Stimulated activated CD4-positive, alpha-beta T cell treated with anti-CD3 and anti-CD28 coated beads, Interleukin-15, amount 100 ng/mL, for 48 hours (primary cell): ENCODE results near the gene C2orf15.
A peak's percentile ranks its signal among the peaks of the same experiment; 100 is the strongest.
"Not testable (repeated sequence)": the region's sequence is repeated elsewhere in the genome, so short reads cannot be mapped to it uniquely, and the experiment has no call there.

Experiments
- DNase-seq, 2 donors: peaks; one replicate each; pipeline ENCODE4 v3.0.0-alpha.2; 2020; ENCODE audit warnings: low read depth in 2 of 2

C2orf15 gene

DNA sequence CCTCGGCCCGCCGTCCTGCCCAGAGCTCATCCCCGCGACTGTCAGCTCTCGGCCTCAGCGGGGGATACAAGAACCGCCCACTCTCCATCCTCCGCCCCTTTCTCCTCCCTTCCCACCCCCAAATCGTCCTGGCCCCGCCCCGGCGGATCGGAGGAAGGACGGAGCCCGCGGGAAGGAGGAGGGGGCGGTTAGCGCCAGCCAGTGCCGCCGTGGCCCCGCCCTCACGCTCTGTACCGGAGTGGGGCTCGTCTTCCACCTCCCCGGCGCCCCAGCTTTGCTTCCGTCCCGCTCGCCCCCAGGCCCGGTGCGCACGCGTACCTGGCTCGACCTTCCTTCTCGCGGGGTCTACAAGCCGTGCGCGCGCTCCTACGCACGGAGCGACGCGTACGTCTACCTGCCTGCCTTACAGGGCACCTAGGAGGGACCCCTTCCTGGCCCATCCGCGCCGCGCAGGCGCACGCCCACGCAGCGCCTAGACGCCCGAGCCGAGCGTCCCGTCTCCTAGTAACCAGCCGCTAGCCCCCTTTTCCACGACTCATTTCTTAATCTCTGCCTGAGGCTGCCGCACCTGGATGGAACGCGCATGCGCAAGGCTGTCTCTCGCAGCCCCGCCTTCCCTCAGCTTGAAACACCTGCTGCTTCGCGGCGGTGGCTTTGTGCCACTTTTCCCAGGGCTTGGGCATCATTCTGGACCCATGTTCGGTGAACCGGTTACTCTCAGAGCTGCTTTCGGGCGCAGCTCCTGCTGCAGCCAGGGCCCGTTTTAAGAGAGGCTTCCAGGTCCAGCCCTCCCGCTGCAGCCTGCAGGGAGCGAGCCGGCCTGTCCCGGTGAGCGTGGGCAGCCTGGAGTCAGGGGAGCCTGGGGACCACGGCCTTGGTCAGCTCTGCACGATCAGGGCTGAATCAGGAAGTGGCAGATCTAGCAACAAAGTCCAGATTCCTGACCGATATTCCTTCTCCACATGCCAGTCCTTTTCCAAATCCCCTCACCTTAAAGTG lies at the start of gene C2orf15:
C2orf15 (plus strand) TSS at position 598 of the 999 bp plus-strand sequence. CDS start 8,852 bp downstream, outside the sequence.
- peak; percentile 91 to 97 for DNase-seq

DNA sequence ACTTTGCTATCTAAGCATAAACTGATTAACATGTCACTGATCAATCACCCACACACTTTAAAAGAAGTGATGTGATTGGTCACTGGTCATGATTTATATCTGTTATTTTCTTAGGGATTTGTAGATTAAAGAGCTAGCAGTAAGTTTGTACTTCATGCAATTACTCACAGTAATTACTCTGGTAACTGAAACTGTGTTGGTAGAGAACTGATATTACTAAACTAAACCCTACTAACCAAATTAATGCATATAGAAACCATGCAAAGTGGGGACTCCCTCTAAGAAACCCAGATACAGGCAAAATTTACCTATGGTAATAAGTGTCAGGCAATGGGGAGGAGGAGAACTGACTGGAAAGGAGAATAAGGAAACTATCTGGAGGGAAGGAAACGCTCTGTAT lies 44.8 kb upstream of the C2orf15 start:
- DNase-seq, result no peak

GRCh38 chr2:99101697-99102096 lies 39.8 kb upstream of the C2orf15 start:
- DNase-seq, result no peak

DNA sequence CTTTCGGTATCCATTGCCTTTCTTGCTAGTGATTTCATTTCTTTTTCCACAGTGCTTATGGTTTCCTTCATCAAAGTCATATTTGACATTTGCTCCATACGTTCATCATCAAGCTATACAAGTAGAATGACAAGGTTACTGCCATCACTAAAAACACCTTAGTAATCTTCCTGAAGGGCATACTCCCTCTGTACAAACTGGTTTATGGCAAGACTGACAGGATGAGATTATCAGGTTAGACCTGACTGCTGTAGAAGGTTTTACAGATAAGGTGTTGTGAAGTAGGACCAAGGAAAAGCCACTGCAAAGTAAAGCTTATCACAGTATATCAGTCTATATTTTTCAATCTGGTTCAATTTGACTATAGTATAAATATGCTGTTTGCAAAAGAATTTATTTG lies 37.5 kb upstream of the C2orf15 start:
- DNase-seq, result no peak

DNA sequence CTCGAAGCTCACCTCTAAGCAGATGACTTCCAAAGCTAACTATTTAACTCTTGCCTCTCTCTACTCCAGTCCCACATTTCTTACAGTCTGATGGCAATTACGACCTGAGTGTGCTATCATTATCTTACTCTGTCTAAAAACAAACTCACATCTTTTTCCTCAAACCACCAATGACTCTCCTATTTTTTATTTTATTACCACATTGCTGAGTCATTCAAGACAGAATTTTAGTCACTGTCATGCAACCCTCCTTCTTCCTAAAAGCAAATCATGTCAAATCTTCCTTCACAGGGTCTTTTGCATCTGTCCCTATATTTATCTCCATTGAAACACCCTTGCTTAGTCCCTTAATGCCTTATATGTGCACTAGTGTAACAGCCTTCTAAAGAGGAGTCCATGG lies 34.6 kb upstream of the C2orf15 start:
- DNase-seq, result no peak

DNA sequence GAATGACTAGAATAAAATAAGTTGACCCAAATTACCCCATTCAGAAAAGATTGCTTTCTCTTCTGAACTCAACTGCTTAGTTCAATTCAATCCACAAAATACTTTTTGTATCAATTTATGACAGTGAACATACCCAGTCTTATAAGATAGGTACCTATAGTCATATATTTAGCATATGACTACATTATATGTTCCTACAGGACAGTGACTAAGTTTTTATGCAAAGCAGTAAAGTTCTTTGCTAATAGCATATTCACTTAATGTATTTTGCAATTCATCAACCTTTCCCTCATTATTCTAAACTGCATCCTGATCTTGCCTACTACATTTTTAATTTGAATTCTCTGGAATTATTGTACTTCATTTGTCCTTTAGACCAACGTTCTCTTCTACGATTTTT lies 30.3 kb upstream of the C2orf15 start:
- no peak for DNase-seq

DNA sequence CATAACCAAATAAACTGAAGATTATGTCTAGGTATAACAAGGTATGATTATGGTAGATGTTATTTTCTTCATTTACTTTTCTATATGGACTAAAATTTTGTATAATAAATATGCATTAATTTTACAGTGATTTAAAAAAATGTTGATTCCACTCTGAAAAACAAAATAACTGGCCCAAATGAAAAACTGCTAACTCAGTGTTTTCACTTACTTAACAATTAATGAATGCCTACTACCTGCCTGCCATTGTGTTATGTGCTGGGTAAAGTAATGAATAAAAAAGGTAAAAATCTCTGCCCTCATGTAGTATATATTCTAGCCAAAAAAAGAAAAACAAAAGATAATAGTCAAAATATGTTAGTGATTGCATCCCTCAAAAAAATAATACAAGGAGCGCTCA lies 29.6 kb upstream of the C2orf15 start:
- no peak for DNase-seq

- no peak for DNase-seq
Measured at GRCh38 chr2:99112617-99113016, 28.9 kb upstream of the C2orf15 start.

DNA sequence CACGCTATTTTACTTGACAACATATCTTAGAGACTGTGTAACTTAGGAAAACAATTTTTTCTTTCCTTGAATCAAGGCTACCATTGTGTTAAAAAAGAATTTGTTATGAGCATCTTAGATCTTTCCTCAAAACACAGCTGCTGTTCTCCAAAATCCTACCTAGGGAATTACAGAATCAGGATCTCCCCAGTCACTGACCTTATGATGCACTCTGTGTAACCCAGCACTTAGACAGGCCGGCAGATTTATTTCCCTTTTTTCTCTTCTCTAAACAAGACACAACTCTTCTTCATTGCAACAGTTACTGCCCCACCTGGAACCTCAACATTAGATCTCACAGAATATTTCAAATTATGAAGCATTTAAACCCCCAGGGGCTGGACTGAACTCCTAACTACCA lies 13.5 kb upstream of the C2orf15 start:
- no peak for DNase-seq

GRCh38 chr2:99135044-99135556 lies 6.4 kb upstream of the C2orf15 start:
- not testable (repeated sequence) for DNase-seq

GRCh38 chr2:99139003-99139402 lies 2.5 kb upstream of the C2orf15 start:
- no peak for DNase-seq

- DNase-seq, result no peak
Measured at GRCh38 chr2:99140056-99140859, 1.2 kb upstream of the C2orf15 start.

DNA sequence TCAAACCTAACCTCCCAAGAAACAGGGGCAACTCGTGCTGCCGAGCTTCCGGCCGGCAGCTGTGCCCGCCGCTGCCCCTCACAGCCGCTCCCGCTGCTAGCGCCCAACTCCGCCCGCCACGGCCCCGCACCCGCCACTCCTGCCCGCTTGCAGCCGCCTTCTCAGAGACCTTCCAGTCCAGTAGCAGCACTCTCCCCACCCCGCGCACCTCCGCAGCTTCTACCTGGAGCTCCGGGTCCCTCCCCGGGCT lies 722 bp upstream of the C2orf15 start:
- DNase-seq, result no peak

DNA sequence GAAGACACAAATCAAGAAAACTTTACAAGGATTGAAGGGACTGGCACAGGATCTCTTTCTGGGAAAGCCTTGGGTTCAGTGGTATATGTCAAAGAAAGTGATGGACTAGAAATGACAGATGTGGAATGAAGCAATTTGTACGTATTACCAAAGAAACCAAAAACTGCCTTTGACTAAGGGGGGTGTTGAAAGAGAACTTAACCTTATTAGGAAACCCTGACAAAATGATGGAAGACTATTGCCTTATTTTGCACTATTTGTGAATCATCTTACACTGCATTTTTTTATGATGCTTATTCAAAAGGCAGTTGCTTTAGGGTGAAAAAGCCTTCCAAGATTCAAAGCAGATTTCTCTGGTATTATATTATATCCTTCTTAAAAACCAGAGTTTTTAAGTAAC lies 9.2 kb downstream of the C2orf15 start:
- no peak for DNase-seq

- no peak for DNase-seq
Measured at GRCh38 chr2:99152199-99152895, 10.8 kb downstream of the C2orf15 start.

DNA sequence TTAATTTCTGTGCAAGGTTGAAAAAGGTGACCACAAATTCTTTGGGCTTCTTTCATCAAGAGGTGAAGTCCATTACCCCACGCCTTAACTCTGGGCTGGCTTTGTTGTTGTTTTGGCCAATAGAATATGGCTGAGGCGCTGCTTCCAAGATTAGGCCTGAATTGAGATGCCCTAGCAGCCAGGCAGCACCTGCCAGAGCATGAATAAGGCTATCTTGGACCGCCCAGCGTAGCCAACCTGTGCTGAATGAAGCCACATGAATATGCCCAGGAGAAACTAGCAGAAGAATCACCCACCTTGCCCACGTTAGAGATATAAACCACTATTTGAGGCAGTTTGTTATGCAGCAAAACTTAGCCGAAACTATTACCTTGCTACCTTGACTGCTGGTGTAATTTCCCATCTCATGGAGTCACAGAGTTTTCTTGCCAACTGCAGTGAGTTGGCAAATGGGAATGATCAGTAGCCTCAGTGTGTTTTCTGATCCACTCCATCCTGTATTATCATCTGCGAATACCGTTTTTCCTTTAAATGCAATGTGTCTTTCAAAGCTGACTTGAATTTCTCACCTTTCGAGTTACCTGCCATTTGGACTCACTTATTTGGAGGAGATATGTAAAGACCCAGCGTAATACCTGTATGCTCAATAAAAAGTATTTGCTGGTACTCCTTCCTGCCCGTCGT lies 12.6 kb downstream of the C2orf15 start:
- no peak for DNase-seq

- peak; percentile 86 to 87 for DNase-seq
Measured at GRCh38 chr2:99154643-99155536, 13.4 kb downstream of the C2orf15 start, which contains the start of the genes LIPT1 and TSGA10. Gene LIPT1, plus strand, starts transcription at chr2:99154967. Its CDS starts 6,991 bp downstream, at chr2:99161958. Gene TSGA10, minus strand, starts transcription at chr2:99154942. Its CDS starts 45,503 bp downstream, at chr2:99109439.

GRCh38 chr2:99156891-99157290 lies 15.4 kb downstream of the C2orf15 start:
- DNase-seq, result no peak

DNA sequence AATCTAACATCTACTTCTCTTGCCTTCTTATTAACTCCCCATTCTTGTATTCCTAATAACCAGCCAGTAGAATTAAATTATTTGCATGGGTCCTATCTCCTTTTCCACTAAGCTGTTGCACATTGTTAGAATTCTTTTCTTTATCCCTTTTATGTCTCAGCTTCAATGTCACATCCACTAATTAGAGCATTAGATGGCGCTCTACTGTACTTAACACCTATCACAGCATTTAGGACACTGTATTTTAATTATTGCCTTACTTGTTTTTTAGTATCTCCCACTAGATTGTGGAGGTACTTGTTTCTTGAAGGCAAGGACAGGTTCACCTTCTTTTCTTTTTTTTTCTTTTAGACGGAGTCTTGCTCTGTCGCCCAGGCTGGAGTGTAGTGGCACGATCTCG lies 17.1 kb downstream of the C2orf15 start:
- DNase-seq, result no peak

GRCh38 chr2:99159594-99159993 lies 18.1 kb downstream of the C2orf15 start:
- no peak for DNase-seq
